HG03439 (cell line): ENCODE data around the gene ITSN1.
"Not testable (repeated sequence)": the region's sequence is repeated elsewhere in the genome, so short reads cannot be mapped to it uniquely, and the experiment has no call there.

Experiments
- ATAC-seq: cut with Tn5 transposase; IDR thresholded peaks from one replicate; pipeline ENCODE4 v1.9.1; 2021; ENCODE audit warnings: mild to moderate bottlenecking, moderate library complexity; ENCODE audit not compliant: unreplicated experiment

Gene ITSN1

DNA sequence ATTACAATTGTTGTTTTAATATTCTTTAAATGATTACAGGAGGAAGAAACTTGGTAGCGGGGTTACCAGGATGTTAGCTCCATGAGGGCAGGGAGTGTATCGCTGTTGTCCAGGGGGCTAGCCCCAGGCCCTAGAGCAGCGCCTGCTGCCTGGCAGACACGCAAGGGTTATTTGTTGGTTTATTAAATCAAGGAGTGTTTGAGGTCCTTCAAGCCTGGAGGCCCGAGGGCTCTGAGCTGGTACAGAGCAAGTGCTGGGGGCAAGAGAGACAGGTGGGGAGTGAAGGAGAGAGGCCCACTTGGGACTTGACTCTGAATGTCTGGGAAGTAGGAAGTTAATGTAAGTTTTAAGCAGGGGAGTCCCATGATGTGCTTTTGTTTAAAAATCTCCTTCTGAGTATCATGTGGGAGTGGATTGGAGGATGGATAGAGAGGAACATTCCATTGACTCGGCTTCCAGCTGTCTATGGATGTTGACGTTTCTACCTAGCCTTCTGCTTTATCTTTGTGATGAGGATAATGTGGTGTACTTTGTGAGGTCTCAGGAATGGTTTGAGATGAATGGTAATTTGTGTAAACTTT lies 8.7 kb downstream of the ITSN1 start:
- no peak for ATAC-seq

- no peak for ATAC-seq
Measured at GRCh38 chr21:33651965-33652680, 9.8 kb downstream of the ITSN1 start.

DNA sequence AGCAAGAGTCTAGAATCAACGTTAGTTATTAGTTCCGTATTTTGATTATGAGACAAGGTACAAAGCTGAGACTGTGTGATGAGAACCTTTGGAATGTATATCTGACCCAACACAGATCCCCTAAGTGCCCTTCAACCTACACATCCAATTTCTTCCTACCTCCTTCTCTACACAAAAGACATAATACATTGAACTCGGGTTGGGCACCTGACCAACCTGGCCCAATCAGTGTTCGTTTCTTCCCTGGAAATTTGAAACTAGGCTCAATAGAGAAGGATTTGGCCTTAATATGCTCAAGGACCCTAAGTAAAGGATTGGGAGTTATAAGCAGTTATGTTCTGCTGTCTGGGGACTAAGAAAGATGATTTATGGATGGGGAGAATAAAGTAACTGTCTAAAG lies 12.1 kb downstream of the ITSN1 start:
- ATAC-seq, result no peak

DNA sequence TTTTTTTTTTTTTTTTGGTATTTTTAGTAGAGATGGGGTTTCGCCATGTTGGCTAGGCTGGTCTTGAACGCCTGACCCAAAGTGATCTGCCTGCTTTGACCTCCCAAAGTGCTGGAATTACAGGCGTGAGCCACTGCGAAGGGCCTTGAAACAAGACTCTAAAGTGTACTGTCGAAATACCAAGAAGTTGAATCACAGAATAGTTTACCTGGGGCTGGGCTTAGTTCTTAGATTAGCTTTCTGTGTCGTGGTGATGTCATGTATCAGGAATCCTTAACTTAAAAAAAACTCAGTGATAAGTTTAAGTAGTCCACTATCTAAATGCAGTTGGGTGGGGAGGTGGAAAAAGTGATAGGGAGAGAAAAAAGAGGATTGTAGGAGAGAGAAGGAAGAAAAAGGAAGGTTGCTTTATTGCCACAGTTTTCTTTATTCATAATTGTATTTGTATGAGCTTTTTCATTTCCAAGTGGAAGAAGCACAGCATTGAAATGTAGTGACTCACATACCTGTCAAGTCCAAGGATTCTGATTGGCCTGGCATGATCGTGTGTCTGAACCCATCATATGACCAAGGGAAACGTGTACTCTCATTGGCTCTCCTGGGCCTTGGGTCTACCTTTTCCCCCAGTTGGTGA lies 13.4 kb downstream of the ITSN1 start:
- ATAC-seq, result no peak

- ATAC-seq, result no peak
Measured at GRCh38 chr21:33657124-33657820, 15.0 kb downstream of the ITSN1 start.

GRCh38 chr21:33658919-33659567 lies 16.7 kb downstream of the ITSN1 start:
- ATAC-seq, result no peak

DNA sequence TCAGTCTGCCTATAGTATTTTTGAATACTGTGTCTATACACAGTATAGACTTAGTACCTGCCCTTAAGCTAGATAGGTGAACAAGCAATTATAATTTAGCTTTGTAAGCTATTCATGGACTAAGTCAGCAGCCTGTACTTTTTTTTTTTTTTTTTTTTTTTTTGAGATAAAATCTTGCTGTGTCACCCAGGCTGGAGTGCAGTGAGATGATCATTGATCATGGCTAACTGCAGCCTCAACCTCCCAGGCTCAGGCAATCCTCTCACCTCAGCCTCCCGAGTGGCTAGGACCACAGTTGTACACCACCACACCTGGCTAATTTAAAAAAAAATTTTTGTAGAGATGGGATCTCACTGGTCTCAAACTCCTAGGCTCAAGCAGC lies 17.3 kb downstream of the ITSN1 start:
- no peak for ATAC-seq

- ATAC-seq, result no peak
Measured at GRCh38 chr21:33660406-33660805, 18.1 kb downstream of the ITSN1 start.

DNA sequence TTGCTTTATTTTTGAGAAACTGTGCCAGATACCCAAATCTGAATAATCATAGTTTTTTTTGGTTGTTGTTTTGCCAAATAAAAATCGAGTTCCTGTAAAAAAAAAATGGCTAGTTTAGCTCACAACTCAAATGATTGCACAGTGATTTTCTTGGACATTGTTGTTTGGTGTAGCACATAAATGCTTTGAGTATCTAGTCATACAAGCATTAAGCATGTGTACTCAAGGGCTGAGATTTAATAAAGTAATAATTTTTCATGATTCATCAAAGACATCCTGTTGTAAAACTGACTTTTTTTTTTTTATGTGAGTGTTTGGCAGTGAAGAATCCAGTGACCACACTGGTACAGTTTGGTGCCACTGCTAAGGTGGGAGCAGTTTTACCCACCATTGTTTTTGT lies 18.8 kb downstream of the ITSN1 start:
- no peak for ATAC-seq

- ATAC-seq, result no peak
Measured at GRCh38 chr21:33662046-33662445, 19.7 kb downstream of the ITSN1 start.

DNA sequence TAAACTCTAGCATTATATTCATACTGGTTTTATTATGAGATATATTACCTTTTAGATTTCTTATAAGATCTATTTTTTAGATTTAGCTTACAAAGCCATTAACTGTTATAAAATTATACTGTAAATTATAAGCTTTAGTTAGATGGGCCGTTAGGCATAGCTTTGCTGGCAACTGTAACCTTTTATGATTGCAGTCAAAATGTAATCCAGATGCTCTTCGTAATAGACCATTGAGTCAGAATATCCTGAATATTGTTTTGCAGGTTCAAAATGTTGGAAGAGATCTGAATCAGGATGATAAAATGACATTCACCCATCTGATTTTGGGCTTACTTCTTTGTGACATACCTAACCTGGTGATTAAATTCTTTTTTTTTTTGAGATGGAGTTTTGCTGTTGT lies 20.9 kb downstream of the ITSN1 start:
- ATAC-seq, result no peak

DNA sequence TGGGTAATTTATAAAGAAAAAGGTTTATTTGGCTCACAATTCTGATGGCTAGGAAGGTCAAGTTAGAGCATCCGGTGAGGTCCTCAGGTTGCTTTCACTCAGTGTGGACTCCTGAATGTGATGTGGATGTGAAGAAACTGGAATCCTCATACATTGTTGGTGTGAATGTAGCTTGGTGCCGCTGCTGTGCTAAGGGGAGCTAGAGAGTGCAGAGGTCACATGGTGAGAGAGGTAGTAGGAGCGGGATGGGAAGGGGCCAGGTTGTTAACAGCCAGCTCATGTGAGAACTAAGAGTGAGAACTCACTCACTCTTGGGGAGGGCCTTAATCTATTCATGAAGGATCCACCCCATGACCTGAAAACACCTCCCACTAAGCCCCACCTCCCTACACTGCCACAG lies 21.8 kb downstream of the ITSN1 start:
- no peak for ATAC-seq

DNA sequence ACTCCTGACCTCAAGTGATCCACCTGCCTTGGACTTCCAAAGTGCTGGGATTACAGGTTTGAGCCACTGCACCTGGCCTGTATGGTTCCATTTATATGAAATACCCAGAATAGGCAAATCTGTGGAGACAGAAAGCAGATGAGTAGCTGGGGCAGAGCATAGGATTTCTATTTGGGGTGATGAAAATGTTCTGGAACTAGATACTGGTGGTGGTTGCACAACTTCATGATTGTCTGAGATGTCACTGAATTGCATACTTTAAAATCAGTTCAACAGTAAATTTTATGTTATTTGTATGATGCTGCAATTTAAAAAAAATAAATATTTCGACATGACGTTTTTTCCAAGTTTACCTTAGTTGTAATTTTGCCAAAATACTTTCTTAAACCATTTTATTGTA lies 23.9 kb downstream of the ITSN1 start:
- ATAC-seq, result no peak

DNA sequence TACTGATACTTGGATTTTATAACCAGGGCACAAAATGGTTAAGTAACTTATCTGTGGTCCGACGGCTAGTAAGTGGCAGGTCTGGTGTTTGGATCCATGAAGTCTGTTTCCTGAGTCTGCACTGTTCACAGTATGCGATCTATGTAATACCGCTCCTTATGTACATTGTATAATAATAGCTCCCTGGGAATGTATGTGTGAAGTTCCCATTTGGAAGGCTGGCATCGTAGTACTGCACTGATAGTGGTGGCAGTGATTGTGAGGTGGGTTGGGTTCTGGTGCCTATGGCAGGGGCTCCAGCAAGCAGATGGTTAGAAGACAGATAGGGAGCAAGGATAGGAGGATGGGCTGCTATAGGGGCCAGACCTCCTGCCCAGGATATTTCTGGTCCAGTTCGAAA lies 25.3 kb downstream of the ITSN1 start:
- no peak for ATAC-seq

GRCh38 chr21:33668180-33668579 lies 25.9 kb downstream of the ITSN1 start:
- ATAC-seq, result no peak

DNA sequence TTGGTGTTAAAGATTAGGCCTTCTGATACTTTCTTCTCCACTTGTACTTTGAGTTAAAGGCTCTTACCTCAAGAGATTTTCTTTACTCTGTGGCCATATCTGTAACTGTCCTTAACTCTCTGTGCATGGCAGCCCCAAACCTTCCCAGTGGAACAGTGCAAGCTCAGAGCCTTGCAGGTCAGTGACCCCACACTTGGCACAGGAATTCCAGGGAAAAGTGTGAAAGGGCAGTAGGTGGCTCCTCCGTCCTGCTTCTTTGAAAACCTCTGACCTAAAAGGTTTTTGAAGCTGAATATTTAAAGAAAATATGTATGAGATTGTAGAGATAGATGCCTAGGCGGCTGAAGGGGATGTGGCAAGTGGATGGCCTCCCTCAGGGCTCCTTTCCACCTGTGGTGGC lies 26.3 kb downstream of the ITSN1 start:
- ATAC-seq, result no peak

DNA sequence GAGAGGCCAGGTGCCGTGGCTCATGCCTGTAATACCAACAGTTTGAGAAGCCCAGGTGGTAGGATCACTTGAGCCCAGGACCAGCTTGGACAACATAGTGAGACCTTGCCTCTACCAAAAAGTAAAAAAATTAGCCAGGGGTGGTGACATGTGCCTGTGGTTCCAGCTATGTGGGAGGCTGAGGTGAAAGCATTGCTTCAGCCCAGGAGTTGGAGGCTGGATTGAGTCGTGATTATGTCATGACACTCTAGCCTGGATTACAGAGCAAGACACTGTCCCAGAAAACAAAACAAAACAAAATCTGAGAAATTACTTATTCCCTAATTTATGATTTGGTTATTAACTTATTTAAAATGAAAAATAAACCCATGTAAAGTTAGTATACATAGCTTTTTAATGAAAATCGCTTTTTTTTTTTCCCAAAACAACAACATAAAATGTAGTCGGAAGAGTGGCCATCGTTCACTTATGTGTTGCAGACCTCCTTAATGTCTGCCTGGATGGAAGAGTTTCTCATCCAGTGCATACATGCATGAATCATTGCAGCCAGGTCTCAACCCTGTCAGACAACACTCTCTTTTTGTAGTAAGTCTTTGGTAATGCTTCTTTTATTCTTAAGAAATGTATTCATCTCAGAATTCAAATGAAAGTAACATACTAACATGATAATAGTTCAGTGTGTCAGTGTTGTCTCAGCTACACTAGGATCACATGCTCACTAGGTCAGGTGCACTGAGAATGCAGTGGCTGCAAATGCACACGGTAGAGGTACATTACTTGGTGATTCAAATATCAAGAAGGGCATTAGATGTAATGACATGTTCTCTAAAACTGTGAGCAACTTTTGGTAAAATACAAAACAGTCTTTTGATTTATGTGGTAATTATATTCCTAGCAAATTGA lies 28.0 kb downstream of the ITSN1 start:
- no peak for ATAC-seq

- no peak for ATAC-seq
Measured at GRCh38 chr21:33673473-33673872, 31.2 kb downstream of the ITSN1 start.

GRCh38 chr21:33674226-33674625 lies 31.9 kb downstream of the ITSN1 start:
- ATAC-seq, result no peak

GRCh38 chr21:33676666-33677065 lies 34.4 kb downstream of the ITSN1 start:
- not testable (repeated sequence) for ATAC-seq
